ACC112 (cell line): ENCODE measurements around the gene TBC1D13.
"Not testable (repeated sequence)": the region's sequence is repeated elsewhere in the genome, so short reads cannot be mapped to it uniquely, and the experiment has no call there.

ENCODE experiments used
- H2AFZ ChIP-seq: fragments of 200-600 bp; sonication (generic); one replicate; pipeline ENCODE4 v1.6.0; 2017; ENCODE audit warnings: antibody characterized with exemption, low read length; ENCODE audit not compliant: unreplicated experiment
- H3K27ac ChIP-seq: fragments of 200-600 bp; sonication (generic); 2 replicates; pipeline ENCODE4 v1.5.1; 2014; ENCODE audit warnings: low read depth, mild to moderate bottlenecking, antibody characterized with exemption, low read length, moderate library complexity
- H3K27me3 ChIP-seq: fragments of 200-600 bp; sonication (generic); 2 replicates; pipeline ENCODE4 v1.6.1; 2014; ENCODE audit warnings: mild to moderate bottlenecking, antibody characterized with exemption, low read length, moderate library complexity, mixed read lengths; ENCODE audit not compliant: insufficient read depth
- H3K36me3 ChIP-seq: fragments of 200-600 bp; sonication (generic); 2 replicates; pipeline ENCODE4 v1.6.1; 2016; ENCODE audit warnings: mild to moderate bottlenecking, antibody characterized with exemption, low read length, moderate library complexity, mixed read lengths; ENCODE audit not compliant: insufficient read depth
- H3K4me1 ChIP-seq: fragments of 200-600 bp; sonication (generic); one replicate; pipeline ENCODE4 v1.6.1; 2016; ENCODE audit warnings: low read length, mixed read lengths; ENCODE audit not compliant: insufficient read depth, unreplicated experiment, control insufficient read depth
- H3K4me3 ChIP-seq: fragments of 200-600 bp; sonication (generic); 2 replicates; pipeline ENCODE4 v1.5.1; 2014; ENCODE audit warnings: mild to moderate bottlenecking, low read depth, low read length
- H3K79me2 ChIP-seq: fragments of 200-600 bp; sonication (generic); one replicate; pipeline ENCODE4 v1.6.0; 2016; ENCODE audit warnings: low read length; ENCODE audit not compliant: control insufficient read depth, unreplicated experiment, insufficient read depth

The TBC1D13 gene

DNA sequence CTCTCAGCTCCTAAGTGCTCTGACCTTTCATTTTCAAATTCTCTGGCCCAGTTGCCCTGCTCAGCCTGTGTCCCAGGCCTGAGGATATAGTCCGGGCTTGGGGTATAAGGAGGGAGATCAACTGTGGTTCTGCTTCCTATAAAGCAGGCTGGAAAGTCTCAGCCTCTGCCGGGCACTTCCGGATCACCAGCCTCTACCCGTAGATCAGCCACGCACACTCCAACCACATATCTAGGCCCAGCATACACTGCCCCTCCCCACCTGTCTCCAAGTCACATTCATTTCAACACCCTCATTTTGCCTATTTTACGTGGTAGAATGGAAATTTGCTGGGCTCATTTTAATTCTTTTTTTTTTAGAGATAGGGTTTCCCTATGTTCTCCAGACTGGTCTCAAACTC lies 18.4 kb upstream of the TBC1D13 start:
- H3K36me3 ChIP-seq = no peaks in the 10 kb centered on the region
- H3K27me3 ChIP-seq = no peaks in the 10 kb centered on the region
- no peak overlapping the region for H2AFZ ChIP-seq
- no peak overlapping the region for H3K27ac ChIP-seq
- no peak overlapping the region for H3K4me3 ChIP-seq
- peaks cover 14% of the 10 kb centered on the region for H3K79me2 ChIP-seq
- peaks cover 8% of the 10 kb centered on the region for H3K4me1 ChIP-seq

DNA sequence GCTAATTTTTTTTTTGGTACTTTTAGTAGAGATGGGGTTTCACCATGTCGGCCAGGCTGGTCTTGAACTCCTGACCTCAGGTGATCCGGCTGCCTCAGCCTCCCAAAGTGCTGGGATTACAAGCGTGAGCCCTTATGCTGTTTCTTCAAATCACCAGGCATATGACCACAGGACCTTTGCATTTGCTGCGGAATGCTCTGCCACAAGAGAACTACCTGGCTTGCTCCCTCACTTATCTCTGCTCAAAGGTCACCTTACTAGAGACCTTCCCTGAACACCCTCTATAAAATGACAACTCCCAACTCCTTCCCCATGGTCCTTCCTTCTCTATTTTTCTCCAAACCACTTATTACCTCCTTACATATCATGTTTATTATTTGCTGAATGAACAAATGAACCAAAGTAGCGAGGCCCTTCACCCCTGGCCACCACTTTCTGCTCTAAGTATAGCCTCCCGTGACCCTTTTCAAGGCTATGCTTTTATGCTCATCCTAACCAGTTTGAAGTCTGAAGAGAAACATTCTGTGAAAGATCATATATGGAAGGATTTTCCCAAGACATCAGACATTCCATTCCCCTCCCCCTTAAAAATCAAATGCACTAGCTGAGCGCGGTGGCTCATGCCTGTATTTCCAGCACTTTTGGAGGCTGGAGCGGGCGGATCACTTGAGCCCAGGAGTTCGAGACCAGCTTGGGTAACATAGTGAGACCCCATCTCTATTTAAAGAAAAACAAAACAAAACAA lies 16.6 kb upstream of the TBC1D13 start:
- Histone ChIP-seq H3K79me2 (peaks cover 14% of the 10 kb centered on the region), H3K4me1 (peaks cover 8% of the 10 kb centered on the region), H3K36me3 (no peaks in the 10 kb centered on the region), H2AFZ (peak overlapping the region; percentile 90), H3K4me3 (peak overlapping the region; percentile 82), H3K27ac (peak overlapping the region; percentile 33; the same call in 1 of the 2 replicates), H3K27me3 (no peaks in the 10 kb centered on the region)

DNA sequence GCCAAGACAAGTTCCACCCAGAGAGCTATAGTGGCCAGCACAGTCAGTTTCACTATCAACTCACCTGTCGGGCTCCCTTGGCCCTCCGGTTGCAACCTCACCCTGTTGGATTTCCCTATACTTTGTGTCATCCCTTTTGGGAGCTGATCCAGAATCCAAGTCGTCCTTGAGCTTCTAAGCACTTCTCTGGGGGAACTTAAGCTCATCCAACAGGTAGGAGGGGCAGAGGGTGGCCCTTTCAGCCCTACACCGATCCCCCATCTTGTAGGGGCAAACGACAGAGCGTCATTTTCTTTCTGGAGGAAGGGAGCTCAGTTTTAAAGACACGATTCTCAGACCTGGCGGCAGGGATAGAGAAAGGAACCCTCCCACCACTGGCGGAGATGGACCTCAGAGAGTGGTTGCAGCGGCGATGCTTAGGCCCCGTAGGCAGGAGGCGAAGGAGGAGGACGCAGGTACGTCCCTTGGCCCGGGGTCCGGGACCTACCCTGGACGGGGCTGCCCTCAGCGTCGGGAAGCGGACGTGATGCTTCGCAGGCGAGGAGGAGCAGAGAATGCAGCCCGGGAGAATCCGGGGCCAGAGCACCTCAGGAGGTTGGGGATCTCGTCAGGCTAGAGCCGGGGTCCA lies 15.8 kb upstream of the TBC1D13 start:
- peaks cover 8% of the 10 kb centered on the region for H3K4me1 ChIP-seq
- peaks cover 14% of the 10 kb centered on the region for H3K79me2 ChIP-seq
- H2AFZ ChIP-seq = peak overlapping the region; percentile 90
- H3K36me3 ChIP-seq = no peaks in the 10 kb centered on the region
- H3K27me3 ChIP-seq = no peaks in the 10 kb centered on the region
- H3K4me3 ChIP-seq = peak overlapping the region; percentile 82
- peak overlapping the region; percentile 33 for H3K27ac ChIP-seq

DNA sequence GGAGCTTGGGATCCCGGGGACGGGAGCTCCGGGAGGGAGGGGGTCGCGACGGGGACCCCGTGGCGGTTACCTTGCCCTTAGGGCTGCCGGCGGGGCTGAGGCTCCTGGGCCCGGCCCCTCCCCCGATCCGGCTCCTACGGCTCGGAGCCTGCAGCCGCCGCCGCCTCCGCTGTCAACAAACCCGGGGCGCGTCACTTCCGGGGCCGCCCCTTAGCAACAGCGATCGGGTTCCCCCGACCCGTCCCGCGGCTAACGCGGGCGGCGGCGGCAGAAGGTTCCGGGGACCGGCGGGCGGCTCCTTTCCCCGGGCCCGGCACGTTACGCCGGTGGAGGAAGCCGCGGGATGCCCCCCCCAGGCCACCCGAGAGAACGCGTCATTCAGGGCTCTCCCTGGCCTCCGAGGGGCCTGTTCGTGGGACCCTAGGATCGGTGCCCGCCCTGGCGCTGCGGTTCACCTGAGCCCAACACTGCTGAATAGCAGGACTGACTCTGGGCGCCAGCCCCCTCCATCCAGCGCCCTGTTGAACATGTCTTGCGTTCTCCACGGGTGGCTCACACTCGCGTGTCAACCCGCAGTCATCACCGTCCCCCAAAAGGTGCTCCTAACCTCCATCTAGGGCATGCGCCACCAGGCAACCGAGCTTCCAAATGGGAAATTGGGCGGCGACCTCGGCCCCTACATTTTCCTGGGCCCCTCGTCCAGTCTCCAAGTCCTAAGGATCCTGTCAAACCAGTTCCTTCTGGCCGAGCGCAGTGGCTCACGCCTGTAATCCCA lies 15.1 kb upstream of the TBC1D13 start, which contains the start of gene ZER1:
Gene ZER1 (minus strand): TSS at position 183 of the 775 bp plus-strand sequence. CDS start 16,362 bp downstream, outside the sequence.
- Histone ChIP-seq H3K27ac (peak within 1 kb of the TSS; percentile 68), H2AFZ (peak within 1 kb of the TSS; percentile 100), H3K79me2 (peaks cover 14% of the 10 kb centered on the region), H3K4me3 (peak within 1 kb of the TSS; percentile 82), H3K36me3 (no peaks in the 10 kb centered on the region), H3K27me3 (no peaks in the 10 kb centered on the region), H3K4me1 (peaks cover 8% of the 10 kb centered on the region)

DNA sequence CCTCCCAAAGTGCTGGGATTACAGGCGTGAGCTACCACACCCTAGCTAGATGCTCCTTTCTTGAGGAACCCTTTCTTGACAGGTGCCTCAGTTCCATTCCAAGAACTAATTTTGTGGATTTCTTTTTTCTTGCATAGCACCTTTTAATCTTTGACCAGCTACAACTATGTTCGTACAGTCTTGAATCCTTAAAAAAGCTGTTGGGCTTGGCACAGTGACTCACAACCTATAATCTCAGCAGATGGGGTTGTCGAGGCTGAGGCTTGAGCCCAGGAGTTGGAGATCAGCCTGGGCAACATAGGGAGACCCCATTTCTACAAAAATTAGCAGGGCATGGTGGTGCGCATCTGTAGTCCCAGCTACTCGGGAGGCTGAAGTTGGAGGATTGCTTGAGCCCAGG lies 14.0 kb upstream of the TBC1D13 start:
- Histone ChIP-seq H2AFZ (no peak overlapping the region), H3K4me3 (no peak overlapping the region), H3K27ac (no peak overlapping the region), H3K79me2 (peaks cover 14% of the 10 kb centered on the region), H3K27me3 (no peaks in the 10 kb centered on the region), H3K4me1 (peaks cover 8% of the 10 kb centered on the region), H3K36me3 (no peaks in the 10 kb centered on the region)

DNA sequence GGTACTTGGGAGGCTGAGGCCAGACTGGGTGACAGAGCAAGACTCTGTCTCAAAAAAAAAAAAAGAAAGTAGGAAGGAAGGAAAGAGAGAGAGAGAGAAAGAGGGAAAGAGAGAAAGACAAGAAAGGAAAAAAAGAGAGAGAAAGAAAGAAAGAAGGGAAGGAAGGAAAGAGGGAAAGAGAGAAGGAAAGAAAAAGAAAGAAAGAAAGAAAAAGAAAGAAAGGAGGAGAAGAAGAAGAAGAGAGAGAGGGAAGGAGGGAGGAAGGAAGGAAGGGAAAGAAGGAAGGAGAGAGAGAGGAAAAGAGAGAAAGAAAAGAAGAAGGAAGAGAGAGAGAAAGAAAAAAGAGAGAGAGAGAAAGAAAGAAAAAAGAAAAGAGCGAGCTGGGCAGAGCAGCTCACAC lies 12.2 kb upstream of the TBC1D13 start:
- H3K79me2 ChIP-seq = peaks cover 9% of the 10 kb centered on the region
- no peaks in the 10 kb centered on the region for H3K27me3 ChIP-seq
- no peak overlapping the region for H3K27ac ChIP-seq
- no peaks in the 10 kb centered on the region for H3K36me3 ChIP-seq
- no peak overlapping the region for H3K4me3 ChIP-seq
- H2AFZ ChIP-seq = no peak overlapping the region
- H3K4me1 ChIP-seq = peaks cover 8% of the 10 kb centered on the region

DNA sequence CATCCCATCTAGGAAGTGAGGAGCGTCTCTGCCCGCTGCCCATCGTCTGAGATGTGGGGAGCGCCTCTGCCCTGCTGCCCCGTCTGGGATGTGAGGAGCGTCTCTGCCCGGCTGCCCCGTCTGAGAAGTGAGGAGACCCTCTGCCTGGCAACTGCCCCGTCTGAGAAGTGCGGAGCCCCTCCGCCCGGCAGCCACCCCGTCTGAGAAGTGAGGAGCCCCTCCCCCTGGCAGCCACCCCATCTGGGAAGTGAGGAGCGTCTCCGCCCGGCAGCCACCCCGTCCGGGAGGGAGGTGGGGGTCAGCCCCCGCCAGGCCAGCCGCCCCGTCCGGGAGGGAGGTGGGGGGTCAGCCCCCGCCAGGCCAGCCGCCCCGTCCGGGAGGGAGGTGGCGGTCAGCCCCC lies 7.0 kb upstream of the TBC1D13 start:
- not testable (repeated sequence) for H3K79me2 ChIP-seq, H3K27ac ChIP-seq, H3K36me3 ChIP-seq, H3K4me3 ChIP-seq, H3K27me3 ChIP-seq, H3K4me1 ChIP-seq, H2AFZ ChIP-seq

DNA sequence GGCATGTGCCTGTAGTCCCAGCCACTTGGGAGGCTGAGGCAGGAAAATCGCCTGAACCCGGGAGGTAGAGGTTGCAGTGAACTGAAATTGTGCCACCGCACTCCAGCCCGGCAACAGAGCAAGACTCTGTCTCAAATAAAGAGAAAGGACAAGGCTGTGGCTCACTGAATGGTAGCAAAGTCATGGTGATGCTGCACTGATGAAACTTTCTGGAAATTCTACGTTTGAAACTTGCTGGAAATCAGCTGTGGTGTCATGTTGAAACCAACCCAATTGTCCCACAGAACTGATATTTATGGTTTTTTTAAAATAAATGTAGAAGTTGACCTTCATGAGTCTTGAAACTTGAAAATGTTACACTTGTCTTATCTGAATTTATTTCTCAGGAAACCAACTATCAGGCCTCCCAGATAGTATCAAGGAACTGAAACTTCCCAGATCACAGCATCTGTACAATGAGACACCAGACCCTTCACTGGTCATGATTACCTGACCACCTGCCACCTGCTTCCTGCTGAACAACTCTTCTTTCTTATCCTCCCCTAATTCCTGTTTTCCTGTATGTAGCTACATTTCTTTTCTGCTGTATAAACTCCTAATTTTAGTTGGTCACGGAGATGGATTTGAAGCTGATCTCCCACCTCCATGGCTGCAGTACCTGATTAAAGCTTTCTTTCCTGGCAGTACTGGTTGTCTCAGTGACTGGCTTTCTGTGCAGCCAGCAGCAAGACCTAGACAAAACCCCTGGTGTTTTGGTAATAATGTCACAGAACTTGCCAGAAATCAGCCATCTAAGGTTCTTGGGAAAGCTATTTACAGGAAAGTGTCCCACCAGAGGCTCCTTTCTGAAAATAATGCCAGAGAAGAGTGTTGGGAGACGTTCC lies 5.6 kb upstream of the TBC1D13 start:
- Histone ChIP-seq H2AFZ (no peak overlapping the region), H3K79me2 (no peaks in the 10 kb centered on the region), H3K27ac (no peak overlapping the region), H3K27me3 (no peaks in the 10 kb centered on the region), H3K4me1 (no peaks in the 10 kb centered on the region), H3K4me3 (no peak overlapping the region), H3K36me3 (no peaks in the 10 kb centered on the region)

DNA sequence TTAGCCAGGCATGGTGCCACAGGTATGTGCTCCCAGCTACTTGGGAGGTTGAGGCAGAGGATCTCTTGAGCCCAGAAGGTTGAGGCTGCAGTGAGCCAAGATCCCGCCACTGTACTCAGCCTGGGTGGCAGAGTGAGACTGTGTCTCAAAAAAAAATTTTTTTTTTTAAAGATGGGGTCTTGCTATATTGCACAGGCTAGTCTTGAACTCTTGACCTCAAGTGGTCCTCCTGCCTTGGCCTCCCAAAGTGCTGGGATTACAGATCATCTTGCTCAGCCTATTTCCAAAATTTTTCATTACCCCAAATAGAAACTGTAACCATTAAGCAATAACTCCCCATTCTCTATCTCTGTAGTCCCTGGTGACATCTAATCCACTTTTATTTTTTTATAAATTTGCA lies 4.4 kb upstream of the TBC1D13 start:
- Histone ChIP-seq H3K4me1 (peaks cover 3% of the 10 kb centered on the region), H3K36me3 (no peaks in the 10 kb centered on the region), H3K27me3 (no peaks in the 10 kb centered on the region), H3K4me3 (no peak overlapping the region), H2AFZ (no peak overlapping the region), H3K79me2 (peaks cover 6% of the 10 kb centered on the region), H3K27ac (no peak overlapping the region)

DNA sequence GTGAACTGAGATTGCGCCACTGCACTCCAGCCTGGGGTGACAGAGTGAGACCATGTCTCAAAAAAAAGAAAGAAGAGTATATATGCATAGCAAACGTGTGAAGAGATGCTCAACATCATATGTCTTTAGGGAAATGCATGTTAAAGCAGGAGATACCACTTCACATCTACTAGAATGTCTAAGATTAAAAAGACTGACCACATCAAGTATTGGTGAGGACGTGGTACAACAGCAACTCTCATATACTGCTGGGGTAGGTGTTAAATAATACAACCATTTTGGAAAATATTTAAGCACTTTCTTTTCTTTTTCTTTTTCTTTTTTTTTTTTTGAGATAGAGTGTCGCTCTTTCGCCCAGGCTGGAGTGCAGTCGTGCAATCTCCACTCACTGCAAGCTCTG lies 1.6 kb upstream of the TBC1D13 start:
- no peaks in the 10 kb centered on the region for H3K27me3 ChIP-seq
- H3K4me3 ChIP-seq = no peak overlapping the region
- H3K36me3 ChIP-seq = no peaks in the 10 kb centered on the region
- no peak overlapping the region for H2AFZ ChIP-seq
- no peak overlapping the region for H3K27ac ChIP-seq
- H3K4me1 ChIP-seq = peaks cover 10% of the 10 kb centered on the region
- H3K79me2 ChIP-seq = peaks cover 17% of the 10 kb centered on the region
